Sigmoid colon (tissue), 7 donors: ENCODE data around the gene NCF4. TPM values are rescaled to one million over a fixed set of nuclear protein-coding genes. Genes with fewer than 3 reads are reported as not detected.
A peak's percentile ranks its signal among the peaks of the same experiment; 100 is the strongest.

Source experiments
- DNase-seq: peaks from one replicate; pipeline ENCODE4 v3.0.0-alpha.2; 2019
- H3K27ac ChIP-seq, 4 donors: fragments of 200-600 bp; sonication (generic); one replicate each; pipeline ENCODE4 v1.5.1; 2016 to 2019; ENCODE audit warnings: mild to moderate bottlenecking in 1 of 4
- H3K27me3 ChIP-seq, 3 donors: fragments of 200-600 bp; sonication (generic); one replicate each; pipeline ENCODE4 v1.5.1; 2019; ENCODE audit warnings: mild to moderate bottlenecking in 1 of 3
- H3K36me3 ChIP-seq, 4 donors: fragments of 200-600 bp; sonication (generic); one replicate each; pipeline ENCODE4 v1.5.1; 2016 to 2019
- H3K4me1 ChIP-seq, 4 donors: fragments of 200-600 bp; sonication (generic); one replicate each; pipeline ENCODE4 v1.5.1; 2017 to 2019
- H3K4me3 ChIP-seq, 4 donors: fragments of 200-600 bp; sonication (generic); one replicate each; pipeline ENCODE4 v1.5.1; 2017 to 2019; ENCODE audit warnings: mild to moderate bottlenecking in 2 of 4, moderate library complexity in 1 of 4
- H3K9me3 ChIP-seq, 4 donors: fragments of 200-600 bp in 3 of 4; sonication (generic) in 3 of 4; one replicate each; pipeline versions ENCODE4 v1.5.1 to v1.6.1; 2013 to 2019
- CTCF ChIP-seq, 4 experiments: fragments of 450-650 bp in 3 of 4; fragments of 200-600 bp in 1 of 4; IDR thresholded peaks; one replicate each; pipeline ENCODE4 v1.5.1; 2016 to 2019; ENCODE audit warnings: antibody characterized with exemption in 4 of 4, mild to moderate bottlenecking in 3 of 4, moderate library complexity in 2 of 4
- EP300 ChIP-seq, 4 donors: sonication (generic); formaldehyde crosslinking; IDR thresholded peaks; one replicate each; pipeline ENCODE4 v1.6.1; 2017; ENCODE audit warnings: antibody characterized with exemption in 4 of 4
- POLR2A ChIP-seq, 2 donors: fragments of 450-650 bp; IDR thresholded peaks; one replicate each; pipeline ENCODE4 v1.6.1; 2016; ENCODE audit warnings: antibody characterized with exemption in 2 of 2, mild to moderate bottlenecking in 2 of 2, moderate library complexity in 2 of 2
- POLR2AphosphoS5 ChIP-seq, 4 donors: sonication (generic); formaldehyde crosslinking; IDR thresholded peaks; one replicate each; pipeline ENCODE4 v1.6.1; 2017; ENCODE audit warnings: antibody characterized with exemption in 4 of 4
- WGBS, 2 donors: extraction: QIAGEN DNeasy Blood & Tissue Kit; methylation state at CpG; one replicate each; pipeline ENCODE4 v1.1.7; 2013; 5-methylcytosine and 5-hydroxymethylcytosine counted together
- intact Hi-C: fragments of 100-400 bp; cut with DNase I; formaldehyde crosslinking; loops from one replicate; pipeline ENCODE4 v1.15.1; 2023
- polyA plus RNA-seq, 3 donors: library from polyadenylated mRNA; stranded (reverse); fragments of 200-250 nt; gene quantifications; one replicate each; pipeline ENCODE4 v1.2.3, GENCODE V29; 2013
- total RNA-seq, 4 donors: library from RNA; depleted of rRNA; stranded (reverse); fragments of >200 nt; gene quantifications; one replicate each; pipeline ENCODE4 v1.1.0, GENCODE V29; 2016
- donor health status: healthy with polysubstance abuse.
- donor health status: Bipolar disorder and iron deficiency.
- donor health status: healthy.

Gene NCF4
- total and polyA plus RNA-seq, 7 donors: 13.5 to 35.8 (median 19.3) TPM

DNA sequence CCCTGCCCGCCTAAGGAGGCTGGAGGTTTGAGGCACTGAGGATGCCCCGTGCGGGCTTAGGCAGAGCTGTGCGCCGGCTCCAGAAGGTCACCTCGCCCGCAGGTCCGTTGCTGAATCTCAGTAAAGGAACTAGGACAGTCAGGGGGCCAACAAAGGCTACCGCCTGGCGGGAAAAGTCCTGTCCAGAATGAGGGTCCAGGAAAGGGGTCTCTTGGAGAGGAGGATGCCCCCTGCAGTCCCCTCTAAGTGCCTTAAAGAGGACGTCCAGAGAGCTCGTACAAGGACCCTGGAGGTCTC, 44.5 kb upstream of the NCF4 start:
- Histone ChIP-seq H3K9me3 (no peaks in the 10 kb centered on the region), H3K36me3 (no peaks in the 10 kb centered on the region), H3K4me1 (peaks cover 0 to 14% (median 13%) of the 10 kb centered on the region in 4 donors), H3K4me3 (peak overlapping the region in 2 of 4 donors; percentile 34 to 37), H3K27me3 (peaks cover 30 to 65% (median 49%) of the 10 kb centered on the region in 3 donors), H3K27ac (no peak overlapping the region)
- intact Hi-C loops: no loop called here
- DNase-seq: no peak
- WGBS, 2 donors: 3 to 5% methylated on average over 12 of the region's 12 CpGs
- no peak for TF ChIP-seq POLR2A (IDR thresholded peaks at IDR 0.05)
- no peak for TF ChIP-seq POLR2AphosphoS5 (IDR thresholded peaks at IDR 0.05)
- no peak for TF ChIP-seq CTCF (IDR thresholded peaks at IDR 0.05)
- no peak for TF ChIP-seq EP300 (IDR thresholded peaks at IDR 0.05)

GRCh38 chr22:36816636-36817524, 43.9 kb upstream of the NCF4 start, which contains the start of gene PVALB:
Gene PVALB (minus strand): TSS chr22:36817035. CDS start chr22:36817005, 30 bp downstream.
- intact Hi-C loops: no loop called here
- Histone ChIP-seq H3K4me3 (peak within 1 kb of the TSS in 3 of 4 donors; percentile 20 to 37 (median 34)), H3K36me3 (no peaks in the 10 kb centered on the region), H3K27ac (no peak within 1 kb of the TSS), H3K9me3 (no peaks in the 10 kb centered on the region), H3K27me3 (peaks cover 30 to 65% (median 49%) of the 10 kb centered on the region in 3 donors), H3K4me1 (peaks cover 0 to 14% (median 13%) of the 10 kb centered on the region in 4 donors)
- WGBS, 2 donors: 2 to 3% methylated on average over 75 of the region's 75 CpGs
- DNase-seq: no peak
- TF ChIP-seq EP300 (IDR thresholded peaks at IDR 0.05) (no peak), POLR2AphosphoS5 (IDR thresholded peaks at IDR 0.05) (no peak), POLR2A (IDR thresholded peaks at IDR 0.05) (no peak), CTCF (IDR thresholded peaks at IDR 0.05) (no peak)

DNA sequence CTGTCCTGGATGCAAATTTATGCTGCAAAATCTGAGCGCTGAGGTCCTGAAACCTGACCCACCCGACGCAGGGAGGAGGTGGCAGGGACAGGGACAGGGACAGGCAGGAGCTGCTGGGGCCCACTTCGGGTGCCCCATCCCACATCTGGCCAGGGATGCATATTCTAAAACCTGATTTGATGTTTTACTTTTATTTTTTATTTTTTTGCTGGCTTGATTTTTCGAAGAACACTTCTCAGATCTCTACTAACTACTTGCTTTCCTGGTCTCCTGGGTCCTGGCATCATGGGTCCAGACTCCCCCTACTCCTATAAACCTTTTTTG, 43.3 kb upstream of the NCF4 start:
- peaks cover 30 to 65% (median 49%) of the 10 kb centered on the region in 3 donors for H3K27me3 ChIP-seq
- H3K27ac ChIP-seq: no peak overlapping the region
- H3K4me1 ChIP-seq: peaks cover 0 to 14% (median 13%) of the 10 kb centered on the region in 4 donors
- no peaks in the 10 kb centered on the region for H3K9me3 ChIP-seq
- H3K4me3 ChIP-seq: peak overlapping the region in 1 of 4 donors; percentile 34
- TF ChIP-seq EP300 (IDR thresholded peaks at IDR 0.05) (no peak), POLR2AphosphoS5 (IDR thresholded peaks at IDR 0.05) (no peak), POLR2A (IDR thresholded peaks at IDR 0.05) (no peak), CTCF (IDR thresholded peaks at IDR 0.05) (no peak)
- WGBS, 2 donors: 27 to 44% methylated on average over 5 of the region's 5 CpGs
- intact Hi-C loops: no loop called here
- no peak for DNase-seq
- H3K36me3 ChIP-seq: no peaks in the 10 kb centered on the region

DNA sequence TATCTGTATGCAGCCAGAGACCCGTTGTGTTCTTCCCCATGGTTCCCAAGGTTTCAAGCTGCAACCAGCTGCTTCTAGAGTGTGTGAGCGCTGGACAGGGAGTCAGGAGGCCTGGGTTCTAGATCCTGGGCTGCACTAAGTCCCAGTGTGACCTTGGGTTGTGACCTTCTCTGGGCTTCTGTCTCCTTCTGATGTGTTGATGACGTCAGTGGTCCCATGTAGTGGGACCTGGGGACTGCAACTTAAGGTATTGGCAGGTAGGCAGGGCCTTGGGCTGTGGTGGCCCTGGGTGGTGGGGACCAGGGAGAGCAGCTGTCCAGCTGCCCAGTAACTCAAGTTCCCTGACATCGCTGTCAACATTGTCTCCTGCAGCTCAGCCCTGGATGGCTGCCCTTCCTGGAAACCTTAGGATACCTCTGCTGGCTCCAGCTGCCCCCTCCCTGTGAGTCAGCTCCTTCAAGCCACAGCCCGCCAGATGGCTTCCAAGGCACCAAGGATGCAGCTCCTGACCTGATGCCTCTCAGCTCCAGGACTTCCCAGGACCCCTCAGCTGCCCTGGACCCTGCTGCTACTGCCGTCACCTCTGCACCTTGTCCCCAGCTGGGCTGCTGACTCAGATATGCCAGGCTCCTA, 42.7 kb upstream of the NCF4 start:
- 67 to 85% methylated on average over 6 of the region's 6 CpGs for WGBS, 2 donors
- H3K27ac ChIP-seq: no peak overlapping the region
- no peak for TF ChIP-seq POLR2AphosphoS5 (IDR thresholded peaks at IDR 0.05)
- TF ChIP-seq EP300 (IDR thresholded peaks at IDR 0.05): no peak
- no peak for TF ChIP-seq POLR2A (IDR thresholded peaks at IDR 0.05)
- TF ChIP-seq CTCF (IDR thresholded peaks at IDR 0.05): no peak
- H3K27me3 ChIP-seq: peaks cover 30 to 65% (median 49%) of the 10 kb centered on the region in 3 donors
- no peaks in the 10 kb centered on the region for H3K36me3 ChIP-seq
- peaks cover 0 to 14% (median 13%) of the 10 kb centered on the region in 4 donors for H3K4me1 ChIP-seq
- H3K9me3 ChIP-seq: no peaks in the 10 kb centered on the region
- intact Hi-C loops: no loop called here
- DNase-seq: no peak
- no peak overlapping the region for H3K4me3 ChIP-seq
